H9 (cell line): ENCODE data around the gene FAM83E. TPM values are rescaled to one million over a fixed set of nuclear protein-coding genes. Genes with fewer than 3 reads are reported as not detected.

Experiments used
- DNase-seq: peaks from one replicate; pipeline ENCODE4 v3.0.0-alpha.2; 2017
- H2AFZ ChIP-seq: one replicate; pipeline ENCODE4 v1.6.1; 2013; ENCODE audit warnings: mild to moderate bottlenecking, low read length, control low read depth, moderate library complexity
- H2AK5ac ChIP-seq: 2 replicates; pipeline ENCODE4 v1.6.1; 2013; ENCODE audit warnings: low read length, control low read depth, mixed read lengths; ENCODE audit not compliant: insufficient read length
- H2BK120ac ChIP-seq: one replicate; pipeline ENCODE4 v1.6.1; 2013; ENCODE audit warnings: low read depth, mild to moderate bottlenecking, low read length, control low read depth, inconsistent platforms; ENCODE audit not compliant: poor library complexity, severe bottlenecking
- H2BK12ac ChIP-seq: 2 replicates; pipeline ENCODE4 v1.6.1; 2013; ENCODE audit warnings: low read length, control low read depth, mixed read lengths, low read depth; ENCODE audit not compliant: insufficient read length
- H2BK15ac ChIP-seq: 2 replicates; pipeline ENCODE4 v1.6.1; 2013; ENCODE audit warnings: low read depth, low read length, control low read depth
- H2BK20ac ChIP-seq: one replicate; pipeline ENCODE4 v1.6.1; 2013; ENCODE audit warnings: low read depth, mild to moderate bottlenecking, low read length, control low read depth, inconsistent platforms; ENCODE audit not compliant: poor library complexity, severe bottlenecking
- H2BK5ac ChIP-seq: 2 replicates; pipeline ENCODE4 v1.6.1; 2013; ENCODE audit warnings: low read length, control low read depth, mixed read lengths; ENCODE audit not compliant: insufficient read length
- H3K14ac ChIP-seq: 2 replicates; pipeline ENCODE4 v1.6.1; 2013; ENCODE audit warnings: low read length, control low read depth; ENCODE audit not compliant: insufficient read depth
- H3K18ac ChIP-seq: 2 replicates; pipeline ENCODE4 v1.6.1; 2013; ENCODE audit warnings: low read depth, mild to moderate bottlenecking, mixed read lengths, low read length, control low read depth; ENCODE audit not compliant: insufficient read length
- H3K23ac ChIP-seq: 2 replicates; pipeline ENCODE4 v1.6.1; 2013; ENCODE audit warnings: low read length, control low read depth, mixed read lengths, low read depth; ENCODE audit not compliant: insufficient read length
- H3K23me2 ChIP-seq: 2 replicates; pipeline ENCODE4 v1.6.1; 2013; ENCODE audit warnings: low read depth, mild to moderate bottlenecking, mixed read lengths, low read length, control low read depth; ENCODE audit not compliant: insufficient read length, poor library complexity, severe bottlenecking
- H3K27ac ChIP-seq: 2 replicates; pipeline ENCODE4 v1.5.1; 2013; ENCODE audit warnings: low read length, control low read depth, mixed read lengths, low read depth; ENCODE audit not compliant: insufficient read length
- H3K27me3 ChIP-seq: 2 replicates; pipeline ENCODE4 v1.6.1; 2013; ENCODE audit warnings: low read length, control low read depth, inconsistent platforms; ENCODE audit not compliant: insufficient read depth
- H3K4ac ChIP-seq: 2 replicates; pipeline ENCODE4 v1.6.1; 2013; ENCODE audit warnings: low read depth, mild to moderate bottlenecking, control low read depth, inconsistent platforms, low read length, moderate library complexity
- H3K4me1 ChIP-seq: 2 replicates; pipeline ENCODE4 v1.6.1; 2013; ENCODE audit warnings: low read length, control low read depth, inconsistent platforms; ENCODE audit not compliant: insufficient read depth
- H3K4me2 ChIP-seq: 2 replicates; pipeline ENCODE4 v1.6.1; 2013; ENCODE audit warnings: low read length, control low read depth, mixed read lengths; ENCODE audit not compliant: insufficient read length, insufficient read depth
- H3K56ac ChIP-seq: 2 replicates; pipeline ENCODE4 v1.6.1; 2013; ENCODE audit warnings: low read depth, mild to moderate bottlenecking, mixed read lengths, low read length, control low read depth; ENCODE audit not compliant: insufficient read length
- H3K79me1 ChIP-seq: 2 replicates; pipeline ENCODE4 v1.6.1; 2013; ENCODE audit warnings: low read depth, mild to moderate bottlenecking, moderate library complexity, low read length, control low read depth, inconsistent platforms; ENCODE audit not compliant: insufficient read depth, poor library complexity, severe bottlenecking
- H3K79me2 ChIP-seq: 2 replicates; pipeline ENCODE4 v1.6.1; 2013; ENCODE audit warnings: low read length, control low read depth, inconsistent platforms; ENCODE audit not compliant: insufficient read depth
- H3K9ac ChIP-seq: 2 replicates; pipeline ENCODE4 v1.6.1; 2013; ENCODE audit warnings: low read length, control low read depth, mixed read lengths; ENCODE audit not compliant: insufficient read length; ENCODE audit errors: extremely low read depth
- H3K9me3 ChIP-seq: one replicate; pipeline ENCODE4 v1.6.1; 2013; ENCODE audit warnings: low read depth, low read length, inconsistent platforms; ENCODE audit not compliant: control insufficient read depth
- H3T11ph ChIP-seq: one replicate; pipeline ENCODE4 v1.6.1; 2013; ENCODE audit warnings: mild to moderate bottlenecking, low read length, control low read depth, inconsistent platforms
- H4K20me1 ChIP-seq: one replicate; pipeline ENCODE4 v1.6.1; 2013; ENCODE audit not compliant: control insufficient read depth, insufficient read length, insufficient read depth
- H4K5ac ChIP-seq: 2 replicates; pipeline ENCODE4 v1.6.1; 2013; ENCODE audit warnings: low read depth, mild to moderate bottlenecking, mixed read lengths, low read length, control low read depth; ENCODE audit not compliant: insufficient read length
- H4K8ac ChIP-seq: replicated peaks from 2 replicates; pipeline ENCODE4 v1.6.1; 2013; ENCODE audit warnings: low read length, control low read depth, mixed read lengths, low read depth; ENCODE audit not compliant: insufficient read length
- H4K91ac ChIP-seq: 2 replicates; pipeline ENCODE4 v1.6.1; 2013; ENCODE audit warnings: low read depth, mild to moderate bottlenecking, moderate library complexity, mixed read lengths, low read length, control low read depth; ENCODE audit not compliant: insufficient read length
- H3K27ac Mint-ChIP-seq, 3 experiments: 2 replicates in 2 of 3; 3 replicates in 1 of 3; pipeline ENCODE4 v1.8.0; 2020 to 2021; ENCODE audit warnings: mixed read lengths in 3 of 3, mild to moderate bottlenecking in 1 of 3, moderate library complexity in 1 of 3
- H3K27me3 Mint-ChIP-seq: 2 replicates; pipeline ENCODE4 v1.8.0; 2021; ENCODE audit warnings: low read depth, mild to moderate bottlenecking, moderate library complexity, mixed read lengths
- H3K36me3 Mint-ChIP-seq, 3 experiments: 2 replicates in 2 of 3; 3 replicates in 1 of 3; pipeline ENCODE4 v1.8.0; 2020 to 2021; ENCODE audit warnings: low read depth in 3 of 3, mixed read lengths in 3 of 3; ENCODE audit not compliant: insufficient read depth in 1 of 3
- H3K4me1 Mint-ChIP-seq, 2 experiments: 2 replicates each; pipeline ENCODE4 v1.8.0; 2020; ENCODE audit warnings: mixed read lengths in 2 of 2
- H3K4me3 Mint-ChIP-seq, 2 experiments: 2 replicates in 1 of 2; 3 replicates in 1 of 2; pipeline ENCODE4 v1.8.0; 2020 to 2021; ENCODE audit warnings: mild to moderate bottlenecking in 2 of 2, mixed read lengths in 2 of 2, moderate library complexity in 1 of 2
- H3K9me3 Mint-ChIP-seq, 2 experiments: 2 replicates in 1 of 2; 3 replicates in 1 of 2; pipeline ENCODE4 v1.8.0; 2020; ENCODE audit warnings: mild to moderate bottlenecking in 2 of 2, mixed read lengths in 2 of 2, moderate library complexity in 1 of 2
- WGBS: extraction: QIAGEN DNeasy Blood & Tissue Kit; methylation state at CpG from one replicate; pipeline ENCODE4 v1.1.7; 2013; ENCODE audit warnings: missing lambda C conversion rate, low lambda C conversion rate, mixed read lengths; ENCODE audit not compliant: insufficient read length; ENCODE audit errors: extremely low coverage; 5-methylcytosine and 5-hydroxymethylcytosine counted together
- total RNA-seq: library from RNA; stranded (reverse); gene quantifications from 2 replicates; pipeline ENCODE4 v1.2.1, GENCODE V29; 2021
- TF ChIP-seq, protein P1 (sequence below): fragments of 200-600 bp; sonication (generic); conservative IDR thresholded peaks from 3 replicates; pipeline ENCODE4 v1.8.0; 2021; ENCODE audit warnings: antibody characterized with exemption, mild to moderate bottlenecking

The FAM83E gene
- total RNA-seq, 1 experiment from 2014 or later, result 9.2 TPM

DNA sequence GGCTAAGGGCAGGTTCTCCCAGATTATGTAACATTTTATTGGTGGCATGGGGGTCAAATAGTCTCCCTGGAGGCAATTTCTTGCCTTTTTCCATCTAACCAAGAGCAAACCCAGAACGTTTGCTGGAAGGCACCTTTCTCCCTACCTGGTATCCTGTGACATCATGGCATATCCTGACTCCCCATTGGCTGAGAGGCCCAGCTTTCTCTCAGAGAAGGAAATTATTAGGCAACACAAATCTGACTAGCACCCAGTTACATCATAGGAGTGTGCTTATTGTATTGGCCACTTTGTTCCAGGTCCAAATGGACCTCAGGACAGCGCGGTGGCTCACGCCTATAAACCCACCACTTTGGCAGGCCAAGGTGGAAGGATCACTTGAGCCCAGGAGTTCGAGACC, 44.9 kb upstream of the FAM83E start:
- no peak overlapping the region for H3K27ac Mint-ChIP-seq
- Histone ChIP-seq H2BK12ac (no peak overlapping the region), H3K79me2 (no peaks in the 10 kb centered on the region), H2BK5ac (no peak overlapping the region), H3K9ac (no peak overlapping the region), H4K8ac (no peak overlapping the region), H3K27me3 (no peaks in the 10 kb centered on the region), H3K56ac (no peak overlapping the region), H3K4me1 (no peaks in the 10 kb centered on the region), H2AFZ (no peak overlapping the region), H4K91ac (no peak overlapping the region), H3K9me3 (no peaks in the 10 kb centered on the region), H3K4me2 (no peak overlapping the region), H2BK15ac (0 out of 2 replicates have a peak overlapping the region, but pooled peaks have one; percentile 58), H3K23me2 (no peaks in the 10 kb centered on the region), H4K5ac (no peak overlapping the region), H3K18ac (no peak overlapping the region), H4K20me1 (no peaks in the 10 kb centered on the region), H3T11ph (no peak overlapping the region), H2AK5ac (no peak overlapping the region), H3K23ac (no peak overlapping the region), H3K79me1 (no peaks in the 10 kb centered on the region), H3K14ac (no peak overlapping the region), H2BK20ac (no peak overlapping the region), H3K4ac (no peak overlapping the region), H3K27ac (no peak overlapping the region), H2BK120ac (no peak overlapping the region)
- no peak overlapping the region for H3K4me3 Mint-ChIP-seq
- H3K27me3 Mint-ChIP-seq, result peaks cover 13% of the 10 kb centered on the region
- peaks cover 6 to 13% of the 10 kb centered on the region in 2 experiments for H3K4me1 Mint-ChIP-seq
- TF ChIP-seq, protein P1, sequence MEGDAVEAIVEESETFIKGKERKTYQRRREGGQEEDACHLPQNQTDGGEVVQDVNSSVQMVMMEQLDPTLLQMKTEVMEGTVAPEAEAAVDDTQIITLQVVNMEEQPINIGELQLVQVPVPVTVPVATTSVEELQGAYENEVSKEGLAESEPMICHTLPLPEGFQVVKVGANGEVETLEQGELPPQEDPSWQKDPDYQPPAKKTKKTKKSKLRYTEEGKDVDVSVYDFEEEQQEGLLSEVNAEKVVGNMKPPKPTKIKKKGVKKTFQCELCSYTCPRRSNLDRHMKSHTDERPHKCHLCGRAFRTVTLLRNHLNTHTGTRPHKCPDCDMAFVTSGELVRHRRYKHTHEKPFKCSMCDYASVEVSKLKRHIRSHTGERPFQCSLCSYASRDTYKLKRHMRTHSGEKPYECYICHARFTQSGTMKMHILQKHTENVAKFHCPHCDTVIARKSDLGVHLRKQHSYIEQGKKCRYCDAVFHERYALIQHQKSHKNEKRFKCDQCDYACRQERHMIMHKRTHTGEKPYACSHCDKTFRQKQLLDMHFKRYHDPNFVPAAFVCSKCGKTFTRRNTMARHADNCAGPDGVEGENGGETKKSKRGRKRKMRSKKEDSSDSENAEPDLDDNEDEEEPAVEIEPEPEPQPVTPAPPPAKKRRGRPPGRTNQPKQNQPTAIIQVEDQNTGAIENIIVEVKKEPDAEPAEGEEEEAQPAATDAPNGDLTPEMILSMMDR, result no peak
- no CpG with 5 or more reads among the region's 5 CpGs for WGBS
- peaks cover 0 to 6% (median 5%) of the 10 kb centered on the region in 3 experiments; a peak in 2 of 7 replicates for H3K36me3 Mint-ChIP-seq
- no peak for DNase-seq
- peaks cover 5 to 6% of the 10 kb centered on the region in 2 experiments; a peak in 3 of 5 replicates for H3K9me3 Mint-ChIP-seq
